ENCODE measurements around the gene NDFIP1.

- no peak for TF ChIP-seq EZH2 (IDR thresholded peaks at IDR 0.05; ENCODE audit: insufficient read depth, poor library complexity, severe bottlenecking)
- TF ChIP-seq EZH2phosphoT487 (IDR thresholded peaks at IDR 0.05; ENCODE audit: insufficient read depth, low read depth), result no peak
Observed at GRCh38 chr5:142186514-142186856, 77.9 kb downstream of the NDFIP1 start.
